Heart left ventricle (tissue), 16 donors: ENCODE results near the gene BST1. TPM values are rescaled to one million over a fixed set of nuclear protein-coding genes. Genes with fewer than 3 reads are reported as not detected.

Source experiments
- ATAC-seq, 4 donors: fragments of 200-7000 bp; cut with Tn5 transposase; one replicate each; pipeline ENCODE4 v1.9.1; 2020 to 2022; ENCODE audit warnings: moderate library complexity in 4 of 4, mild to moderate bottlenecking in 3 of 4, moderate number of reproducible peaks in 1 of 4
- DNase-seq, 5 donors: peaks; one replicate each; pipeline ENCODE4 v3.0.0-alpha.2; 2020
- H3K27ac ChIP-seq, 12 donors: fragments of 200-600 bp; sonication (generic) in 4 of 12; one replicate each; pipeline versions ENCODE4 v1.5.0 to v1.8.0; 2016 to 2022; ENCODE audit warnings: mild to moderate bottlenecking in 2 of 12
- H3K27me3 ChIP-seq, 9 donors: fragments of 200-600 bp; sonication (generic) in 2 of 9; one replicate each; pipeline versions ENCODE4 v1.5.1 to v1.8.0; 2016 to 2022; ENCODE audit warnings: mild to moderate bottlenecking in 3 of 9
- H3K36me3 ChIP-seq, 9 donors: fragments of 200-600 bp; sonication (generic) in 2 of 9; one replicate each; pipeline versions ENCODE4 v1.5.0 to v1.8.0; 2018 to 2022; ENCODE audit warnings: mild to moderate bottlenecking in 2 of 9
- H3K4me1 ChIP-seq, 12 donors: fragments of 200-600 bp; sonication (generic) in 4 of 12; one replicate each; pipeline versions ENCODE4 v1.5.0 to v1.8.0; 2016 to 2022; ENCODE audit warnings: mild to moderate bottlenecking in 3 of 12
- H3K4me3 ChIP-seq, 12 donors: fragments of 200-600 bp; sonication (generic) in 4 of 12; one replicate each; pipeline versions ENCODE4 v1.5.0 to v1.8.0; 2017 to 2022; ENCODE audit warnings: mild to moderate bottlenecking in 9 of 12, moderate library complexity in 4 of 12
- H3K9me3 ChIP-seq, 12 donors: fragments of 200-600 bp; sonication (generic) in 4 of 12; one replicate each; pipeline versions ENCODE4 v1.5.0 to v1.8.0; 2016 to 2022; ENCODE audit warnings: mild to moderate bottlenecking in 1 of 12
- CTCF ChIP-seq, 12 donors: fragments of 200-600 bp; sonication (generic) in 4 of 12; IDR thresholded peaks; one replicate each; pipeline versions ENCODE4 v1.5.0 to v1.8.0; 2018 to 2022; ENCODE audit warnings: antibody characterized with exemption in 12 of 12, mild to moderate bottlenecking in 5 of 12
- POLR2A ChIP-seq, 2 donors: fragments of 450-650 bp; IDR thresholded peaks; one replicate each; pipeline ENCODE4 v1.6.1; 2017; ENCODE audit warnings: antibody characterized with exemption in 2 of 2, mild to moderate bottlenecking in 2 of 2, moderate library complexity in 2 of 2
- WGBS, 4 donors: extraction: QIAGEN DNeasy Blood & Tissue Kit in 2 of 4; methylation state at CpG; one replicate each; pipeline versions ENCODE4 v1.1.5 to v1.1.7; 2013 to 2018; 5-methylcytosine and 5-hydroxymethylcytosine counted together
- intact Hi-C, 10 donors: fragments of 100-400 bp; cut with DNase I; formaldehyde crosslinking; loops; one replicate each; pipeline versions ENCODE4 v1.11.1 to v1.14.2; 2022
- polyA plus RNA-seq, 2 donors: library from polyadenylated mRNA; stranded (reverse); fragments of 200-250 nt; gene quantifications; one replicate each; pipeline ENCODE4 v1.2.3, GENCODE V29; 2013
- total RNA-seq, 9 donors: library from RNA; depleted of rRNA in 2 of 9; stranded (reverse); fragments of >200 nt in 2 of 9; fragmentation: NEBNext Ultra II Directional in 3 of 9; extraction: Animal tissue kit (Norgen Biotek cat#: 25700) in 3 of 9; gene quantifications; one replicate each; pipeline versions ENCODE4 v1.1.0 to v1.2.4, GENCODE V29; 2016 to 2023
- donor health status: ischemic (EF 13 %, LVEDD 7.1; RV severe dilation, severe dysfunction).
- donor health status: healthy with polysubstance abuse.
- donor health status: DM: no; HTN: yes; CAD: no.
- donor health status: DM: no; HTN: no; CAD: no.
- donor health status: ischemic (EF 25% LVEDD 6.9; RV normal size, moderate dysfunction).
- donor health status: ischemic (EF 25% LVEDD 5.7; RV mildly dilated, moderate dysfunction).
- donor health status: healthy.
- donor health status: DM: yes; HTN: yes; CAD: no.
- donor health status: ischemic (EF 35%, LVEDD 5.7; RV mildly dilated, moderate dysfunction).
- donor health status: nonischemic (EF 11% LVEDD 7.7; RV severe dilation, severe dysfunction).
- donor health status: DM: yes; HTN: yes; CAD: no.
- donor health status: PGD.
- donor health status: ischemic (EF 29% LVEDD 5.4; RV normal size, mild dysfunction).
- donor health status: nonischemic (EF 23%, LVEDD 6.1; RV moderate dilation, normal function).

BST1 gene
- total and polyA plus RNA-seq, 11 donors, result 1.3 to 18.4 (median 2.1) TPM

- WGBS, 4 donors, result 81 to 87% (median 83%) methylated on average over 6 of the region's 6 CpGs
- Histone ChIP-seq H3K36me3 (no peaks in the 10 kb centered on the region), H3K4me3 (no peak overlapping the region), H3K27ac (peak overlapping the region in 1 of 12 donors; percentile 78), H3K4me1 (peaks cover 0 to 51% (median 7%) of the 10 kb centered on the region in 12 donors), H3K9me3 (no peaks in the 10 kb centered on the region), H3K27me3 (no peaks in the 10 kb centered on the region)
- no peak for DNase-seq
- ATAC-seq, result no peak
- intact Hi-C loops, result loop anchor here in 1 of 10 donors (5.0 kb wide), 1 partner anchor 64 kb away; no protein-coding TSS in a partner anchor
- TF ChIP-seq POLR2A (IDR thresholded peaks at IDR 0.05), result no peak
- TF ChIP-seq CTCF (IDR thresholded peaks at IDR 0.05), result no peak
Measured at GRCh38 chr4:15781427-15782095, 78.7 kb downstream of the BST1 start.

Other genes with a start within 250 kb of the BST1 start
- gene CC2D2A, start 233.2 kb upstream of the BST1 start, total RNA-seq, result 10 to 100 TPM in 3 of 9 donors, 1 to 10 TPM in 6; 3.1 to 14.4 (median 9.0) TPM
- gene CC2D2A, start 233.2 kb upstream of the BST1 start, polyA plus RNA-seq, result 1 to 10 TPM; 3.4 to 5.6 TPM
- gene FBXL5, start 47.7 kb upstream of the BST1 start, total RNA-seq, result 100 to 1,000 TPM in 1 of 9 donors, 10 to 100 TPM in 8; 71.1 to 112 (median 82.1) TPM
- gene FBXL5, start 47.7 kb upstream of the BST1 start, polyA plus RNA-seq, result 10 to 100 TPM; 32.7 to 48.9 TPM
- 10 to 100 TPM; 23.2 to 37.7 (median 32.2) TPM for gene FAM200B, start 21.2 kb upstream of the BST1 start, total RNA-seq
- gene FAM200B, start 21.2 kb upstream of the BST1 start, polyA plus RNA-seq, result 10 to 100 TPM; 25.0 to 33.9 TPM
- gene CD38, start 75.3 kb downstream of the BST1 start, total RNA-seq, result 10 to 100 TPM in 3 of 9 donors, 1 to 10 TPM in 6; 1.0 to 12.4 (median 3.0) TPM
- 1 to 10 TPM; 1.8 to 2.1 TPM for gene CD38, start 75.3 kb downstream of the BST1 start, polyA plus RNA-seq
- gene FGFBP1, start 235.7 kb downstream of the BST1 start, total RNA-seq, result 1 to 10 TPM in 1 of 9 donors, not detected in 8; 1.1 TPM
- gene FGFBP1, start 235.7 kb downstream of the BST1 start, polyA plus RNA-seq, result not detected